ENCODE measurements around the gene MIER2.

MIER2 gene

DNA sequence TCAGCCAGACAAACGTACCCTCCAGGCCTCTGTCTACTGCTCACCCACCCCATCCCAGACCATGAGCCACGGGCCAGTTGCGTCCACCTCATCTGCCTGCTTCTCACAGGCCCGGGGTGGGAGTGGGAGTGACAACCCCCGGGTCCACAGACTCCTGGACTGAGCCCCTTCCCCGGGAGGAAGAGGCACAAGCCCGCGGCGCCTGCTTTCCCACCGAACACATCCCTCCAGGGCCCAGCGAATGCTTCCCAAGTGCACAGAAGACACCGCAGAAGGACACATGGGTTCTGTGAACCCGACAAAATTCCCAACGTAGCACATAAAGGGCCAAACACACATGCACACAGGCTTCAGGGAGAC lies 35.4 kb downstream of the MIER2 start:
- no peak for DNase-seq (ENCODE audit: low read depth in 2 of 2, low spot score in 1 of 2)

DNA sequence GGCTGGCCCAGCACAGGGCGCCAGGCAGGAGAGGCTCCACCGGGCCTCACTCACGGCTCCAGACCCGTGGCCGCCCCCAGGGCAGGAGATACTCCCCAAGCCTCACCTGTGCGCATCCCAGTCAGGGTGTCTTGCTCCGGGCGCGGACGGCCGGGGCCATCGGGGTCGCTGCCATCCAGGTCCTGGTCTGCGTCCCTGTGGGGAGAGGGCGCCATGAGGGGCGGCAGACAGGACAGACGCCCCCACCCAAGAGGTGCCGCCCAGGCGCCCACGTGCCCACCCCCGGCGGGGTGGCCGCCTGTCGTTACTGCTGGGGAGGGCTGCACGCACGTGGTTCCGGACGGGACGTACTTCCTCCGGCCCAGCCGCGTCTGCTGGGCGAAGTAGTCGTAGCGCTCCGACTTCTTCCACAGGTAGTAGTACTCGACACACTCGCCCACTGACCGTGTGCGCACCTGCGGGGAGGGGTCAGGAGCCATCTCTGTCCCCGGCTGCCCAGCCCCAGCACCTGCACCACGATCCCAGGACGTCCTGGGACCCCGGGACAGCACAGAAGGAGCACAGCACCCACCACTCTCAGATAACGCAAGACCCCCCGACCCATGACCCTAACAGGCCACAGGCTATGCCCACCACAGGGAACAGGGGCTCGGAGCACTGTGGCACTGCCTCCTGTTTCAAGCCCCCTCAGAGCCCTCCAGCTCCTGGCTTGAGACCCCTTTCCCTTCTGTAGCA lies 36.0 kb downstream of the MIER2 start:
- DNase-seq (ENCODE audit: low read depth in 2 of 2, low spot score in 1 of 2): no peak

DNA sequence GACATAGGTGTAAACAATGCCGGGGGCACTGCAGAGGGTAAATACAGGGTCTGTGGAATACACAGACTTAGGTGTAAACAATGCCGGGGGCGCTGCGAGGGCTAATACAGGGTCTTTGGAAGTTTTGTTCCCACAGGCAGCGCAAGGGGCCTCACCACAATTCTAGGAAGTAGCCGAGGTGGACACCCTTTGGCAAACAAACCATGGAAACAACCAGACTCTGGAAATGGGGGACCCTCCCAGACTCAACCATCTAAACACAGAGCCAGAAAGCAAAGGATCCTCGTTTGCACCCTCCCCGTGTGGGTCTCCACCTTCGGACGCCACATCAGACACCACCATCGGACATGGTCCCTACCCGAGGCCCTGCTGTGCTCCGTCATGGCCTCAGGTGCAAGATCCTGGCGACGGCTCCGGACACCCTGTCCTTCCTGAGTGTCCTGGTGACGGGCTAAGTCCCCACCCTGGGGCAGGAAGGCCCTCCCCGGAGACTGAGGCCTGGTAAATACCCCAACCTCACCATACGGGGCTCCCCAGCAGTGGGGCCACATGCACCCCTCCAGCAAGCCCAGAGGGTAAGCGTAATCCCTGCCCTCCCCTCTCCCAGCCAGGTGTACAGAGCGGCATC lies 36.7 kb downstream of the MIER2 start:
- no peak for DNase-seq (ENCODE audit: low read depth in 2 of 2, low spot score in 1 of 2)

DNA sequence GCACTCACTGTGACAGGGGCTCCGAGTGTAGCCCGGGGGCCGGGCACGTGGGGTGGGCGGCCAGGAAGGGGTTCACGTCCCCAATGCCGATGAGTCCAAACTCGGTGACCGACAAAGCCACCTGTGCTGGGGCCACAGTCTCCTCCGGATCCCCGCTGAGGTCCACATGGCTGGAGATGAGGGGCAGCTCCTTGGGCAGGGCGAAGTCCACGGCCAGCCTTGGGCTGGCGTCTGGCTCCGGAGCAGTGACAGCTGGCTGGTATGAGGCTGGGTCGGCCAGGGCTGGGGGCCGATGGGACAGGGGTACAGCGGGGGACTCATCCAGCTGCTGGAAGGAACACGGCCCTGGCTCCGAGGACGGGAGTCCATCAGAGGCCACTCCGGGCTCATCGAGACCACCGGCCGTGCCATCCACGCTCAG lies 37.5 kb downstream of the MIER2 start:
- no peak for DNase-seq (ENCODE audit: low read depth in 2 of 2, low spot score in 1 of 2)

DNA sequence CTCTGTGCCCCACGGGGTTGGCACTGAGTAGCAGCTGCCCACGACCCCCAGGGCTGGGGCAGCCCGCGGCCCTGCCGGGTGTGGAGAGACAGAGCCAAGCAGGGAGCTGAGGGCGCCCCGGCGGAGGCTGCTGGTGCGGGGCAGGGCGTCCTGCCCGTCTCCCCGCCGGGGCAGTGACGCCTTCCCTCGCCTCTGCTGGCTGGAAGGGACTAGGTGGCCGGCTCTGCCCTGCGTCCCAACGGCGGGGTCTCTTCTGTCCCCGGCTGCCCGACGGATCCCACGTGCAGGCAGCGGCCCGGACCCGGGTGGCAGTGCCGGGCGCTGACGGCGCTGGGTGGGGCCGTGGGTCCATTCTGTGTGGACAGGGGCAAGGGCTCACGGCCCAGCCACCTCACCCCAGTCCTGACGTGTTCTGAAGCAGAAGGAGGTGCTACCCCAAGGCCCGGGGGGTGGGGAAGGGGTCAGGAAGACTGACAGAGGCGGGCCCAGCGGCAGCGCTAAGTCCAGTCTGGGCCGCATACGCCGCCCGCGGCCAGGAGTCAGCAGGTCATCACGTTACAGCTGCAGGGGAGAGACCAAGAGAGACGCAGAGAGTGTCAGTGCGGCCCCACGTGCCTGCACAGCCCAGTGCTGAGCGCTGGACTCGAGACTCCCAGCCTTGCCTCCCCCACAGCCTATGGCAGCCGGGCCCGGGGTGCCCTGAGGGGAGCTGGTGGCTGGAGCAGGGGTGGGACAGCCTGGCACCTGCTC lies 38.3 kb downstream of the MIER2 start:
- DNase-seq (ENCODE audit: low read depth in 2 of 2, low spot score in 1 of 2): no peak

DNA sequence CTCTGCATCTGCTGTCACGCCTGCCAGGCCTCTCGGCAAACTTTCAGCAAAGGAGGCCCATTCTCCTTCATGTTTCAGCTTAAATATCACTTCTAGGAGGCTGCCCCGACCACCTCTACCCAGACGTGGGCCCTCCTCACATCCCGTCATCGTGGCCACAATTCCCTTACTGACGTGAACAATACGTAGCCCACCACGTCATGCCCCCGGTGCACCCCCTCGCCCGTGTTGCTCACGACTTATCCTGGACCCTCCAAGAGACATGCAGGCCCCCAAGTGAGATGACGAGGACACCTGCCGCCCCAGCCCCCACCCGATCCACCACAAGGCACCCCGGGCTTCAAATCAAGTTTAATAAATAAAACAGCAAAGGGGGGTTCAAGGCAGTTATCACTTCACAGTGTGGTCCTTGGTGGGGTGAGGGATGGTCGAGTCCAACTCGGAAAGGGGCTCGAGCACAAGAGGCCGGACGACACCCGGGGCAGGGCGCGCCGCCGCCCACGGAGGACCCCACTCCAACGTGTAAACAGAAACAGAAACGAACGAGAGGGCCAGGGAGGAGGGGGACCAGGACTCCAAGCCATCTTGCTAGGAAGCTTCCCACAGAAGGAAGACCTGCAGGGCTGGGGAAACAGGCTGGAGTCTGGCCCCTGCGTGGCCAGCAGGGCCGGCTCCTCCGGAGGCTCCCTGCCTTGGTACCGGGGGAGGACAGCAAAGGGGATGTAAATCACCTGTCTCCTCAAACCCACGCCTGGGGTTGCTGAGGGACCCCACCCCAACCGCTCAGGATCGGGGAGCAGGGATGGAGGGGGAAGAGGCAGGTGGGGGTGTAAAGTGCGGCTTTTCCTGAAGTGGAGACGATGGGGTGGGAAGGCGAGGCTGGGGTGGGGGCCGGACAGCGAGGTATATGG lies 39.1 kb downstream of the MIER2 start:
- DNase-seq (ENCODE audit: low read depth in 2 of 2, low spot score in 1 of 2): no peak

DNA sequence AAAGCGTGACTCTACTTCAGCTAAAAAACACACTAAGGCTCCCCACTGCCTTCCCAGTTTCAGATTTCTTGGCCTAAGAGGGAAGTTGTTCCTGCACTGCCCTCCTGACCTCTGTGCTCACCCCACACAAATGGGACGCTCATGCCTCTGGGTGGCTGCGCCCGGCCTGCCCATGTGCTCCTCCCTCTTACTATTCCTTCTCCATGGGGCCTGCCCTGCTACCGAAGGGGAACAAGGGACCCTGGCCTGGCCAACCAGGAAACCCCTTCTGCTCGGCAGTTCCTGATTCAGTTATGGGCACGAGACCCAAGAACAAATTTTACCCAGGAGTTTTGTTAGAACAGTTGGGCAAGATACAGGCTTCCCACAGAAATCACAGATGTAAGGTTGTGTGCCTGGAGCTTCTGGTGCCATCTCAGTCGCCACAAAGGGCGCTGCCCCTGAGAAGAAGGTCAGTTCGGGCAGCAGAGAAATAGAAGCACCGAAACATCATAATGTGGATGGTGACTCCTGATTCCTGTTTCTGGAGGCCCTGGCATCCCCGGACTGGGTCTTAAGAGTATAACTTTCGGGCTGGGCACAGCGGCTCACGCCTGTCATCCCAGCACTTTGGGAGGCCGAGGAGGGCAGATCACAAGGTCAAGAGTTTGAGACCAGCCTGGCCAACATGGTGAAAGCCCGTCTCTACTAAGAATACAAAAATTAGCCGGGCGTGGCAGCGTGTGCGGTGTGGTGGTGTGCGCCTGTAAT lies 47.9 kb downstream of the MIER2 start:
- no peak for DNase-seq (ENCODE audit: low read depth in 2 of 2, low spot score in 1 of 2)

DNA sequence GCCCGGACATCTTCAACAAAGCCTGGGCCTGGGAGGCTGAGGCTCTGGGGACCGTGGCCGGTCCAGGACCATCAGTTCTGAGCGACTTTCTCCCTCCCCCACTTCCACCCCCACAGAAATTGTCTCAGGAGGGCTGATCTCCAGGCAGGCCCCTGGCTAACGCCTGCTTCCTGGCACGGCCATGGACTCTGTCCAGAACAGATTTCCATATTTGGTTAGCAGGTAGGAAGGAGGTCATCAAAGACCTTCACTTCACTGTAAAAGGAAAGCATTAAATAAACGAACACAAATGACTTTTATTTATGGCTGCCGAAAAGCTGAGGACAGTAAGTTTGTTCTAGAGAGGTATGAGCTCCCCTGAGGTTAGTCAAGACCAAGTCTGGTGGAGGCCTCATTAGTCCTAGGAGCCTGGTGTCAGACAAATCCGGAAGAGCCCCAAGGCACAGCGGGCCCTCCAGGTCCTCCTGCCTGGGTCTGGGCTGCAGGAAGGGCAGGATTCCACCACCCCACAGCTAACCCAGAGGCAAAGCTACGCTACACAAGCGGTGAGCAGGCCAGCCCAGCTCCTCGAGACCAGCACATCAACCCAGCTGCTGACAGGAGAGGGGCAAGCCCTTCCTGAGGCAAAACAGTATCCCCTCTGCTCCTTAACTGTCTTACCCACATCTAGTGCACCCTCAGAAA lies 48.8 kb downstream of the MIER2 start:
- no peak for DNase-seq (ENCODE audit: low read depth in 2 of 2, low spot score in 1 of 2)

DNA sequence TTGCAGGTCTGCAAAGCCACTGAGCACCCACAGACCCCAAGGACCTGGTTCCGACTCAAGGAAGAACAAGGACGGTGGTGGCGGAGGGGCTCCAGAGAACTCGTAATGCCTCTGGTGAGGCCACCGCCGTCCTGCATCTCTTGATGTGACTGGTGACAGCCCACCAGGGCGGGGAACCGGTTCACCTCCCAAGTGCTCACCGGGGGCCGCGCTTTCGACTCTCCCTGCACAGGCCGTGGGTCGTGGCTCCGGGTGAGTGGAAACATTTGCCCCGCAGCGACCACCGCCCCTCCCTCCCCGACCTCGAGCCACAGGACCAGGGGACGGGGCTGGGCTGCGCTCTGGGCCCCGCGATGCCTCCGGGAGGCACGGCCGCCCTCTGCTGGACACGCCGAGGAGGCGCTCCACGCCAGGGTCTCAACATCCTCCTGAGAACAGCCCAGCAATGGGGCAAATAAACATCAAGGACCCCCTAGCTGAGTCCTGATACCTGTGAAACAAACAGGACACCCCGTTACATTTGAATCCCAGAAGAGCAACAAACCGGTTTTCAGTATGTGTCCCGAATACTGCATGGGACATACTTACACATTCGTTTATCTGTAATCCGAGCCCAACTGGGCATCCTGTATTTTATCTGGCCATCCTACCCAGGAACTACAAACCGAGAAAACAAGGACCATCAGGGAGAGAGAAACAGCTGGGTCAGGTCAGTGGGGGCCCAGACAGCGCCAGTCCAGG lies 49.5 kb downstream of the MIER2 start:
- DNase-seq (ENCODE audit: low read depth in 2 of 2, low spot score in 1 of 2): no peak

DNA sequence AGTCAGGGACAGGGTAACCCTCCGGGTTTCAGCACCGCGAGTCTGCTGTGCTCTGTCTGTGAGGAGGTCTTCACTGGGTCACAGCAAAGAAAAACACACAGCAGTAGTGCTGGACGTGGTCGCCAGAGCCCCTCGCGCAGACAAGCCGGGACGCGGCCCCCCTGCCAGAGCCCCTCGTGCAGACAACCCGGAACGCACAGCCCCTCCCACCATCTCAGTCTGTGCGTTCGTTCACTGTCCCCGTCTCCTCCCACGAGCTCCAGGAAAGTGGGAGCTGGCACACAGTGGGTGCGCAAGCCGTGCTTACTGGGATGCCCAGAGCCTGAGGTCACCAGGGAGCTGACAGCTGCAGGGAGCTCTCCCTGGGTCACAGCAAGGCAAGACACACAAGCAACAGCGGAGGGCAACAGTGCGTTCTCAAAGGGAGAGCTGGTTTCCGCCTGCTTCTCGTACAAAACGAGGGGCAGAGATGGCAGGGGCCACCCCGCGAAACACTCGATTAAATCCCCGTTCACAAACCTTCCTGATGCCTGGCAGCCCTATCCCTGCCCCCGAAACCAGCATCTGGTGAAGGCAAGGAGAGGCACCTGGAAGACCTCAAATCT lies 50.2 kb downstream of the MIER2 start:
- no peak for DNase-seq (ENCODE audit: low read depth in 2 of 2, low spot score in 1 of 2)

DNA sequence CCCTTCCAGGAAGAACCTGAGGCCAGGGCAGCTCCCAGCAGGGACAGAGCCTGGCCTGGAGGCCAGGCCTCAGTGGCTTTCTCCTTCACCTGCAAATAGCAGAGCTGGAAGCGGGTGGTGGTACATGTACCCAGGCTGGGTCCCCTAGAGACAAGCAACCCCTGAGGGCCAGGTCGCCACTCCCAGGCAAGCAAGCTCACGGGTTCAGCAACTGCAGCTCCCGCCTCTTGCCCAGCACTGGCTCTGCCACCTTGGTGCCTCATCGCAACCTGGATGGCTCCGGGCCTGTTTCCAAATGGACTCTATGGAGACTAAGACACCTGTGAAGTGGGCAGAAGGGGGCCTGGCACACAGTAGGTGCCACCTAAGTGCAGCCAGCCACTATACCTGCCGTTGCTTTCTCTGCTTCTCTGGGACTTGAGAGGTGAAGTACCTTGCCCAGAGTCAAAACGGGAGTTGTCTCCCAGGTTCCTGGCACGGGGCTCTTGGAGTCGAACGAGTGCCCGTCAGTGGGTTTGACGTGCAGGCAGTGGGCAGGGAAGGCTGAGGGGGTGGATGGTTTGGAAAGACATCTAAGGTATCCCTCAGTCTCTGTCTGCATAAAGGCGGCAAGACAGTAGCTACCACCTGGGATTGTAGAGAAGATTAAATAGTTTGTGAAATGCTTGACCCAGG lies 51.0 kb downstream of the MIER2 start:
- no peak for DNase-seq (ENCODE audit: low read depth in 2 of 2, low spot score in 1 of 2)

DNA sequence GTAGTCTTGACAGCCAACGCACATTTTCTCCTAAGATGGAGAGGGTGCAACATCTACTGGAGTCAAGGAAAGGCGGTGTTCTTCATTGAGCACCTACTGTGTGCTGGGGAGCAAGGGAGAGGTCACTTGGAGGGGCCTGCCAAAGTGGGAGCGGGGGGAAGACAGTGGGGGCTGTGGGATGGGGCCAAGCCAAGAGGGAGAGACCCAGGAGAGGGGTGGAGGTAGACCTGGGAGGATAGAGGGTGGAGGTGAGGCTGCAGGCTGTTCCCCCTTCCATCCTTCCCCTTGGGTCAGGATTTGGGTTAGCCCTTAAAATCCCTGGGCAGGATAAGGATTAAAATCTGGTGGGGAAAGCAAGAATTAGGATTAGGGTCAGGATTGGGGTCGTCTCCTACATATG lies 51.6 kb downstream of the MIER2 start:
- DNase-seq (ENCODE audit: low read depth in 2 of 2, low spot score in 1 of 2): no peak

DNA sequence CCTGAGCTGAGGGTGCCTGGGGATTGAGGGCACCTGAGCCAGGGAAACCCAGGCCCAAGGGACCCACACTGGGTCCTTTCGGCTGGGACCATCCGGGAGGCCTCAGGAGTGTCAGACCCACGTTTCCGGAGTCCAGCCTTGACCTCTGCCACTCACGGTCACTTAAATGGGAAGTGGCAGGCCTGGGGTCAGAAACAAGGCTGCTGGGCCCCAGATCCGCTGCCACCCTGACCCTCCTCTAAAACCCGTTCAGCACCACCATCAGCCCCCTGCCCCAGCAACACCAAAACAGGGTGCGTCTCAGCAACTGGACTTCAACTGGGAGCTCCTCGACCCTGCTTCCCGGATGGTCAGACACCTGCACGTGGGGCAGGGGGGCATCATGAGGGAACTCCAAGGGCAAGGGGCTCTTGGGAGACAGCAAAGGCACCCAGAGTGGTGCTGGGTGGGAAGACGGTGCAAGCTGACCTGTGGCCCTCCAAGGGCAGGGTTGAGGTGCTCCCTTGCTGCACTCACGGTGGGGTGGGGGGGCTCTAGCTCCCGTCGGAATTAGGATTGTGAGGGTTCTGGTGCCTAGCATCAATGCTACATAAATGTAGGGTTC lies 52.2 kb downstream of the MIER2 start:
- DNase-seq (ENCODE audit: low read depth in 2 of 2, low spot score in 1 of 2): no peak

DNA sequence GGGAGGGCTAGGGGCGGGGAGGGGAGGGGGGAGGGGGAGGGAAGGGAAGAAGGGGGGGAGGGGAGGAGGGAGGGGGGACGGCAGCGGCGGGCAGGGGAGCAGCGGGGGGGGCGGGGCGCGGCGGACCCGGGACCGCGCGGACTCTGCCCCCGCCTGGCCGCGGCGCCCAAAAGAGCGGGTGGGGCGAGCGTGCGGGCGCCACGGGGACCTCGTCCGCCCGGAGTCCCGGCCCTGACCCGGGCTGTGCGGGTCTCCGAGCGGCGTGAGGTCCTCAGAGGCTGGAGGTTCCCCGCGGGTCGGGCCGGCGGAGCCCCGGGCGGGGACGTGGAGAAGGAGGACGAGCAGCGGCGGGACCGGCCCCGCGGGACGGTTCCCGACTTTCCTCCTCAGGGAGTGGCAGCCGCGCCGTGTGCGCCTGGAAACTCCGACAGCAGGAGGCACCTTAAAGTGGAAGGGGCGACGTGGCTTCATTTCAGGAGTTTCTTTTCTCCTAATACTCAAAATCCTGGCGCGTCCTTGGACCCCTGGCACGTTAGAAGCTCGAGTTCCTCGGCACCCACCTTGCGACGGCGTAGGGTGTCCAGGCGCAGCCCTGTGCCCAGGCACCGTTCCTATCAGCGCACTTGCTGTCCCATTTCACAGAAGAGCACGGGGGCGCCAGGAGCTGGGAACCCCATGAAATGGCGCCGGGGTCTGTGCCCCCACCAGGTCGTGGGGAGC lies 52.9 kb downstream of the MIER2 start:
- DNase-seq (ENCODE audit: low read depth in 2 of 2, low spot score in 1 of 2): no peak

DNA sequence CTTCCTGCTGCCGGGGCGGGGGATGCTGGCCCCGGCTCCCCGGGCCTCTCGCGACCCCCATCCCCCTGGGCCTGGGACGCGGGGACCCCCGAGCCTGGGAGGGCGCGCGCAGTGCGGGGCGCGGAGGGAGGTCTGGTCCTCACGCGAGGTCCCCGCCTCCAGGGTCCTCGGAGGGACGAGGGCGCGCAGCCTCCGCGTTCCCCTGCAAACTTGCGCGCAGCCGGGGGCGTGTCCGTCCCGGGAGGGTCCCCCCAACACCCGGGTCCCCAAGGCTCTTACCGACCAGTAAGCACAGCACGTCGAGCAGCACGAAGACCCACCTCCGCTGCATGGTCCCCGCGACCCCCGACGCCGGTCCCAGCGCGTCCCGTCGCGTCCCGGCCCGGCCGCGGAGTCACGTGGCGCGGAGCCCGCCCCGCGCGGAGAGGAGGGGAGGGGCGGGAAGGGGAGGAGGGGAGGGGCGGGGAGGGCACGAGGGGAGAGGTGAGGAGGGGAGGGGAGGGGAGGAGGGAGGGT lies 53.5 kb downstream of the MIER2 start, which contains the start of gene PLPP2:
Gene PLPP2, minus strand, starts transcription at position 398 of the 516 bp plus-strand sequence. Its CDS starts 67 bp downstream, at position 331.
- no peak for DNase-seq (ENCODE audit: low read depth in 2 of 2, low spot score in 1 of 2)

DNA sequence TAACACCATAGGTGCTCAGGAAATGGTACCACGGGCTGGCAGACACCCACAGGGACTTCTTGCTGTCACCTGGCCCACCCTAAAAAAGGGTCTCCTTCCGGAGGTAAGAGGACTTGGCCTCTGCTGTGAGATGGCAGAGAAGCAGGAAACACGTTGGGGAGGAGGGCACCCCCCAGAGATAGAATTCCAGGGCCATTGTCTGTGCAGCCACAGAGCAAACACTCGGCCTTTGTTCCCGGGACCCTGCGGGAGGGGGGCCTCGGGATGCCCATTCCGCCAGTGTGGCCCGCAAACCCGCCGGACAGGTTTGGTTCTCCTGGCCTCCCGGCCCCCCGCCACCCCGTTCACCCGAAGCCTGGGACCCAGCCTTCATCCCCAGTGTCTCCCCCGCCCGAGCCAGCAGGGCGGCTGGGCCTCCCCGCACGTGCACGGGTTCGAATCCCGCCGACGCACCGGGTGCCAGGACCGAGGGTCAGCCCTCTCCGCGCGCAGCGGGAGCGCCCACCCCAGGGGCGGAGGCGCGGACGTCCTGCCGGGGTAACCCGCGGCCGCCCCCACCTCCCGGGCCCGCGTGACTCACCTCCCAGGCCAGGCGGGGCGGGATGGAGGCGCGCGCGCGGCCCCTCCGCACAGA lies 54.1 kb downstream of the MIER2 start:
- DNase-seq (ENCODE audit: low read depth in 2 of 2, low spot score in 1 of 2): no peak
